Caco-2 (cell line): Measurements from ENCODE around the gene KLK7. TPM values are rescaled to one million over a fixed set of nuclear protein-coding genes. Genes with fewer than 3 reads are reported as not detected.

Experiments used
- BruUV-seq: library from RNA; stranded (reverse); fragments of 400-500 nt; replicated peaks from 2 replicates; lab custom pipeline; 2021; lab: Mats Ljungman, UMichigan
- CTCF ChIA-PET: fragments of 300-600 bp; sonication (Branson Sonifier 250); formaldehyde crosslinking; loops from one replicate; lab custom pipeline; 2022; ENCODE audit warnings: antibody characterized with exemption; lab: Charles Lee
- POLR2A ChIA-PET: fragments of 300-600 bp; sonication (Branson Sonifier 250); formaldehyde crosslinking; loops from one replicate; lab custom pipeline; 2022; ENCODE audit warnings: antibody characterized with exemption; lab: Charles Lee
- DNase-seq, 2 experiments: peaks; one replicate each; pipeline versions ENCODE4 v3.0.0 to v3.0.0-alpha.2; 2020 to 2022
- H3K27me3 ChIP-seq: replicated peaks from 2 replicates; pipeline ENCODE4 v1.6.0; 2011; ENCODE audit warnings: low read length; ENCODE audit not compliant: control insufficient read depth, insufficient read depth
- H3K36me3 ChIP-seq: 2 replicates; pipeline ENCODE4 v1.5.1; 2011; ENCODE audit warnings: low read length; ENCODE audit not compliant: control insufficient read depth, insufficient read depth
- H3K4me1 ChIP-seq: fragments of 250-450 bp; sonication (Bioruptor Pico); 2 replicates; pipeline ENCODE4 v1.5.1; 2020; ENCODE audit warnings: mild to moderate bottlenecking
- H3K4me3 ChIP-seq: 2 replicates; pipeline ENCODE4 v1.5.1; 2011; ENCODE audit warnings: low read depth, mild to moderate bottlenecking, control low read depth, low read length
- H3K9me3 ChIP-seq: fragments of 250-450 bp; sonication (Bioruptor Pico); 2 replicates; pipeline ENCODE4 v1.5.1; 2020; ENCODE audit warnings: mild to moderate bottlenecking, moderate library complexity
- H3K27ac Mint-ChIP-seq: one replicate; pipeline ENCODE4 v1.8.0; 2022; ENCODE audit warnings: mixed read lengths; ENCODE audit not compliant: unreplicated experiment
- H3K27me3 Mint-ChIP-seq: one replicate; pipeline ENCODE4 v1.8.0; 2022; ENCODE audit warnings: mixed read lengths; ENCODE audit not compliant: insufficient read depth, unreplicated experiment
- H3K36me3 Mint-ChIP-seq: one replicate; pipeline ENCODE4 v1.8.0; 2022; ENCODE audit warnings: mild to moderate bottlenecking, mixed read lengths; ENCODE audit not compliant: insufficient read depth, unreplicated experiment
- H3K4me1 Mint-ChIP-seq: one replicate; pipeline ENCODE4 v1.8.0; 2022; ENCODE audit warnings: low read depth, mixed read lengths; ENCODE audit not compliant: unreplicated experiment
- H3K4me3 Mint-ChIP-seq: one replicate; pipeline ENCODE4 v1.8.0; 2022; ENCODE audit warnings: mild to moderate bottlenecking, moderate library complexity, mixed read lengths; ENCODE audit not compliant: unreplicated experiment
- H3K9me3 Mint-ChIP-seq: one replicate; pipeline ENCODE4 v1.8.0; 2022; ENCODE audit warnings: mixed read lengths; ENCODE audit not compliant: unreplicated experiment
- intact Hi-C: fragments of 100-400 bp; cut with micrococcal nuclease; formaldehyde crosslinking; loops from one replicate; pipeline ENCODE4 v1.10.0; 2022; ENCODE audit not compliant: unreplicated experiment
- total RNA-seq: library from RNA; stranded (reverse); gene quantifications from 2 replicates; pipeline ENCODE4 v1.2.3, GENCODE V29; 2022
- TF ChIP-seq, protein P1 (sequence below), 2 experiments: fragments of 200-600 bp in 1 of 2; IDR thresholded peaks; 1 replicate in 1 of 2; 2 replicates in 1 of 2; pipeline versions ENCODE4 v1.5.1 to v1.8.0; 2011 to 2022; ENCODE audit warnings: antibody characterized with exemption in 1 of 2, control low read depth in 1 of 2, inconsistent platforms in 1 of 2, low read depth in 1 of 2, low read length in 1 of 2, mild to moderate bottlenecking in 1 of 2, moderate library complexity in 1 of 2; ENCODE audit not compliant: insufficient read depth in 1 of 2, severe bottlenecking in 1 of 2, unreplicated experiment in 1 of 2

Gene KLK7
- total RNA-seq, 1 experiment from 2014 or later: not detected

DNA sequence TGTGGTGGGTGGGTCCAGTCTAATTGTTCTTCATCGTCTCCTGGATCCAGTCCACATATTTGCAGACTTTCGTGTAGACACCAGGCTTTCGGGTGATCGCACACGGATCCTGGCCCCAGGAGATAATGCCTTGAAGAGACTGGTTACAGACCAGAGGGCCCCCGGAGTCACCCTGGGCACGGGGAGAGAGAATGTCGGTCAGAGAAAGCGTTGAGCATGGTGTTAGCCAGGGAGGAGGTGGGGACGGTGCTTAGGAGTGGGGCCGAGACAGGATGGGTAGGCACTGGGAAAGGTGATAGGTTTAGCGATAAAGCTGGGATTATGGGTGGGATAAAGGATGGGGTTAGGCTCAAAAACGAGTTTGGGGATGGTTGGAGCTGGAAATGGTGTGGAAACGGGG lies 38.8 kb upstream of the KLK7 start:
- no TSS peak for BruUV-seq
- Mint-ChIP-seq H3K9me3 (no peaks in the 10 kb centered on the region), H3K27me3 (peaks cover 24% of the 10 kb centered on the region), H3K4me1 (no peaks in the 10 kb centered on the region), H3K4me3 (no peak overlapping the region), H3K36me3 (no peaks in the 10 kb centered on the region), H3K27ac (no peak overlapping the region)
- TF ChIP-seq, protein P1, sequence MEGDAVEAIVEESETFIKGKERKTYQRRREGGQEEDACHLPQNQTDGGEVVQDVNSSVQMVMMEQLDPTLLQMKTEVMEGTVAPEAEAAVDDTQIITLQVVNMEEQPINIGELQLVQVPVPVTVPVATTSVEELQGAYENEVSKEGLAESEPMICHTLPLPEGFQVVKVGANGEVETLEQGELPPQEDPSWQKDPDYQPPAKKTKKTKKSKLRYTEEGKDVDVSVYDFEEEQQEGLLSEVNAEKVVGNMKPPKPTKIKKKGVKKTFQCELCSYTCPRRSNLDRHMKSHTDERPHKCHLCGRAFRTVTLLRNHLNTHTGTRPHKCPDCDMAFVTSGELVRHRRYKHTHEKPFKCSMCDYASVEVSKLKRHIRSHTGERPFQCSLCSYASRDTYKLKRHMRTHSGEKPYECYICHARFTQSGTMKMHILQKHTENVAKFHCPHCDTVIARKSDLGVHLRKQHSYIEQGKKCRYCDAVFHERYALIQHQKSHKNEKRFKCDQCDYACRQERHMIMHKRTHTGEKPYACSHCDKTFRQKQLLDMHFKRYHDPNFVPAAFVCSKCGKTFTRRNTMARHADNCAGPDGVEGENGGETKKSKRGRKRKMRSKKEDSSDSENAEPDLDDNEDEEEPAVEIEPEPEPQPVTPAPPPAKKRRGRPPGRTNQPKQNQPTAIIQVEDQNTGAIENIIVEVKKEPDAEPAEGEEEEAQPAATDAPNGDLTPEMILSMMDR (IDR thresholded peaks at IDR 0.05; ENCODE audit: insufficient read depth in 1 of 2, low read depth in 1 of 2, low read length in 1 of 2, severe bottlenecking in 1 of 2, unreplicated experiment in 1 of 2): no peak
- Histone ChIP-seq H3K36me3 (no peaks in the 10 kb centered on the region), H3K9me3 (no peaks in the 10 kb centered on the region), H3K4me3 (no peak overlapping the region), H3K27me3 (peaks cover 3% of the 10 kb centered on the region), H3K4me1 (0 out of 2 replicates have a peak, but pooled peaks cover 4% of the 10 kb centered on the region)
- POLR2A ChIA-PET: no interaction called here
- CTCF ChIA-PET: no interaction called here
- no peak for DNase-seq
- intact Hi-C loops: no loop called here

GRCh38 chr19:51020988-51021651 lies 37.4 kb upstream of the KLK7 start:
- Mint-ChIP-seq H3K9me3 (no peaks in the 10 kb centered on the region), H3K4me1 (no peaks in the 10 kb centered on the region), H3K27ac (no peak overlapping the region), H3K36me3 (no peaks in the 10 kb centered on the region), H3K4me3 (no peak overlapping the region), H3K27me3 (peaks cover 26% of the 10 kb centered on the region)
- CTCF ChIA-PET: interaction anchor here (0.6 to 1.7 kb wide), 15 partner anchors 20 to 238 kb away, joined by 3 to 61 read pairs (median 4); no protein-coding TSS in a partner anchor
- DNase-seq: peak in 1 of 2 experiments; percentile 54
- no TSS peak for BruUV-seq
- H3K36me3 ChIP-seq: no peaks in the 10 kb centered on the region
- H3K9me3 ChIP-seq: no peaks in the 10 kb centered on the region
- no peak overlapping the region for H3K4me3 ChIP-seq
- TF ChIP-seq, protein P1 (IDR thresholded peaks at IDR 0.05; ENCODE audit: insufficient read depth in 1 of 2, low read depth in 1 of 2, low read length in 1 of 2, severe bottlenecking in 1 of 2, unreplicated experiment in 1 of 2): peak; percentile 67 to 70
- H3K27me3 ChIP-seq: peaks cover 3% of the 10 kb centered on the region
- POLR2A ChIA-PET: no interaction called here
- H3K4me1 ChIP-seq: 0 out of 2 replicates have a peak, but pooled peaks cover 4% of the 10 kb centered on the region
- intact Hi-C loops: loop anchor here (1.0 to 2.0 kb wide), 2 partner anchors 73 to 148 kb away; no protein-coding TSS in a partner anchor

DNA sequence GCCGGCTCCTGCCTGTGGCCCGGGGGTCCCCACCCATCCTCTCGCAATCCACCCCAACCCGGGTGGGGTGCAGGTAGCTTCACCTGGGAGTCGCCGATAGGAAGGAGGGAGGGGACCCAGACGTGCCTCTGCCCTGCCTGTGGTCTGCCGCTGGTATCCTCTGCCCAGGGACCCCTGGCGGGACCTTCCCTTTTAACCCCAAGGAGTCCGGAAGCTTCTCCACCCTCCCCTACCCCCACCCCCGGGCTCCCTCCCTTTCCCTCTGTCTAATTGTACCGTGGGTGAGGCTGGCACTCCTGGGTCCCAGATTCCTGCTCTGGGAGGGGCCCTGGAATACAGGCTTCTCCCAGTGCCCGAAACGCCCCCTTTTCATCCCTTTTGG lies 35.8 kb upstream of the KLK7 start, which contains the start of gene KLK10:
Gene KLK10, minus strand, starts transcription at position 166 of the 382 bp plus-strand sequence. CDS start 579 bp downstream, outside the sequence.
- Histone ChIP-seq H3K4me3 (peak within 1 kb of the TSS; percentile 17), H3K9me3 (no peaks in the 10 kb centered on the region), H3K36me3 (no peaks in the 10 kb centered on the region), H3K27me3 (peaks cover 5% of the 10 kb centered on the region), H3K4me1 (0 out of 2 replicates have a peak, but pooled peaks cover 4% of the 10 kb centered on the region)
- Mint-ChIP-seq H3K27ac (no peak within 1 kb of the TSS), H3K36me3 (no peaks in the 10 kb centered on the region), H3K9me3 (no peaks in the 10 kb centered on the region), H3K27me3 (peaks cover 31% of the 10 kb centered on the region), H3K4me3 (peak within 1 kb of the TSS; percentile 60), H3K4me1 (no peaks in the 10 kb centered on the region)
- DNase-seq: no peak
- TF ChIP-seq, protein P1 (IDR thresholded peaks at IDR 0.05; ENCODE audit: insufficient read depth in 1 of 2, low read depth in 1 of 2, low read length in 1 of 2, severe bottlenecking in 1 of 2, unreplicated experiment in 1 of 2): no peak
- intact Hi-C loops: no loop called here
- ChIA-PET CTCF (interaction anchor here (0.6 kb wide), 2 partner anchors 24 to 610 kb away, joined by 3 read pairs; no protein-coding TSS in a partner anchor), POLR2A (no interaction called here)
- BruUV-seq: no TSS peak
